HCEC 1CT (cell line): ENCODE measurements around the gene MRS2.
"Not testable (repeated sequence)": the region's sequence is repeated elsewhere in the genome, so short reads cannot be mapped to it uniquely, and the experiment has no call there.

ENCODE experiments used
- DNase-seq: peaks from one replicate; pipeline ENCODE4 v3.0.0-alpha.2; 2017

Gene MRS2

GRCh38 chr6:24391208-24391607 is 11.5 kb upstream of the MRS2 start:
- DNase-seq = no peak

DNA sequence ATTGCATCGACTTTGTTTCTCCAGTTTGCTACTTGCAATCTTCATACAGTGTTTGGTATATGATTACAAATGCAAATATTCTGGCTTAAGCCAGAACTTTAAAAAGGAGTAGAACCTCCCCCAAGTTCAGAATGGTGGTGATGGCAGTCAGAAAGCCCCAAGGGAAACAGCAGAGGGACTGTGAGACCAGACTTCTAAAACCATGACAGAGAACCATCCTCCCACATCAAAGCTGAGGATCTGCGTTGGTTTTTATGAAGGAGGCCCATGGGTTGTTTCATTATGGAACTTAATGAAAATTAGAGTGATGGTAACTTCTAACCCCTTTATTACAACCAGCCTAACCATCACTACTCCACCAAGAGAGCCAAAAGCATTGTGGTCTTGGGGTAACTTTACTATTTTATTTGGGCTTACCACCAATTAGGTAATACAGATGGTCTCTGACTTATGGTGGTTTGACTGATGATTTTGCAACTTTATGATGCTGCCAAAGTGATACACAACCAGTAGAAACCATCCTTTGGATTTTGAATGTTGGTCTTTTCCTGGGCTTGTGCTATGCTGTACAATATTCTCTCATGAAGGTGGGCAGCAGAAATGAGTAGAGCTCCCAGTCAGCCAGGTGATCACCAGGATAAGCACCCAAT is 10.9 kb upstream of the MRS2 start:
- no peak for DNase-seq

- no peak for DNase-seq
Observed at GRCh38 chr6:24394061-24394779, 8.5 kb upstream of the MRS2 start.

GRCh38 chr6:24394780-24395437 is 7.8 kb upstream of the MRS2 start:
- peak; percentile 94 for DNase-seq

DNA sequence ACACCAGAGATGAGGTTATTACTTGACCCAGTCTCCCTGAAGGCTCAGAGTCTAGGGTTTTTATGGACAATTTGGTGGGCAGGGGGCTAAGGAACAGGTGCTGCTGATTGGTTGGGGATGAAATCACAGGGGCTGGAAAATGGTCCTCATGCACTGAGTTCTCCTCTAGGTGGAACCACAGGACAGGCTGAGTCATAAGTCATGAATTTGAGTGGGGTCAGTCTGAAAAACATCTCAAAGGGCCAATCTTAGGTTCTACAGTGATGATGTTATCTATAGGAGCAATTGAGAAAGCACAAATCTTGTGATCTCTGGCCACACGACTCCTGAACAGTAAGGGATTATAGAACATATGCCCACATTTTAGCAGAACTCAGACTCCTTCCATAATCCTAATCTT is 5.9 kb upstream of the MRS2 start:
- no peak for DNase-seq

- DNase-seq = no peak
Observed at GRCh38 chr6:24397631-24398030, 5.1 kb upstream of the MRS2 start.

GRCh38 chr6:24400045-24401039 is 2.4 kb upstream of the MRS2 start:
- not testable (repeated sequence) for DNase-seq

- DNase-seq = no peak
Observed at GRCh38 chr6:24401458-24401857, 1.3 kb upstream of the MRS2 start.

DNA sequence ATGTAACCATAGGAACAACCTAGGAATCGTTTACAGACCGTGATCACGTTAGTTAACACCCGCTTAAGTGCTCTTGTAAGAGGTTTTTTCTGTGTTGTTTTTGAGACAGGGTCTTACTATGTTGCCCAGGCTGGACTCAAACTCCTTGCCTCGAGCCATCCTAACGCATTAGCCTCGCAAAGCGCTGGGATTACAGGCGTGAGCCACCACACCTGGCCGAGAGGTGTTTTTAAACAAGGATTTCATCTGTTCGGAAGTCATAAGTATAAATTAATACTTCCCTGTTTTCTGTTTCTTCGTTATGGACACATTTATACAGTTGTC is 727 bp downstream of the MRS2 start:
- peak; percentile 11 for DNase-seq

GRCh38 chr6:24405262-24405661 is 2.5 kb downstream of the MRS2 start:
- DNase-seq = no peak

DNA sequence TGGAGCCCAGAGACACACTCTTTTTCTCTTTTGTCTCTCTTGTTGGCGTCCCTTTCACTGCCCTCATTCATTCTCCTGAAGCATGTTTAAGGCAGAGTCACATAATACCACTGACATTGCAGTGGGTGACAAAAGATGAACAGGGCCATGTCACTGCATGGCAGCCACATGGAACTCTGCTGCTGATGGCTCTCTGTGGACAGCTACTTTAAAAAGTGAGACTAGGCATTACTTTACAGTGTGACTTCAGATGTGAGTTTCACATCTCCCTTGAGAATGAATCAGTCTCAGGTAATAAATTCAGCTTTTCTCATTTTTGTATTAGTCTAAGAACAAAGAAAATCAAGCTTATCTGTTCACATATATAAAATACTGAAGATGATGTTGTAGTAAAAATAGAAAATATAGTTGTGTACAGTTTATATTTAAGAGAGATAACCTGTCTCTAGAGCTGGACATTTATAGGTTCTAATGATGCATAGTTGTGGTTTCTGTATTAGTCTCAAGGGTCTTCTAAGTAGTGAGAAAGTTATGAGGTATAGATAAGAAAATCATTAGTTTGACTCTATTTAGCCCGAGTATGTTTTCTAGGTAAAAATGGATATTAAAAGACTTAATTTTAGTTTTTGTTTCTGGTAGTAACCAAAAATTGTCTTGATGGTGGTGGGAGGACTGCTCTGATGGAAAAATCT is 6.1 kb downstream of the MRS2 start:
- no peak for DNase-seq

GRCh38 chr6:24410622-24411021 is 7.9 kb downstream of the MRS2 start:
- DNase-seq = no peak

GRCh38 chr6:24412294-24412693 is 9.6 kb downstream of the MRS2 start:
- no peak for DNase-seq

DNA sequence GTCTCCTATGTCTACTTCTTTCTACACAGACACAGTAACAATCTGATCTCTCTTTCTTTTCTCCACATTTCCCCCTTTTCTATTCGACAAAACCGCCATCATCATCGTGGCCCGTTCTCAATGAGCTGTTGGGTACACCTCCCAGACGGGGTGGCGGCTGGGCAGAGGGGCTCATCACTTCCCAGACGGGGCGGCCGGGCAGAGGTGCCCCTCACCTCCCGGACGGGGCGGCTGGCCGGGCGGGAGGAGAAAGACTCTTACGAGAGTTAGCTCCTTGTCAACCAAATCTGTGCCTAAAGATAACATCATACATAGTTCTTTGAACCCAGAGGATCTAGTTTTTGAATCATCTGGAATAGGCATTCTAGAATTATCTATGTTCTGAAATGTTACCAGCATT is 11.8 kb downstream of the MRS2 start:
- DNase-seq = not testable (repeated sequence)

DNA sequence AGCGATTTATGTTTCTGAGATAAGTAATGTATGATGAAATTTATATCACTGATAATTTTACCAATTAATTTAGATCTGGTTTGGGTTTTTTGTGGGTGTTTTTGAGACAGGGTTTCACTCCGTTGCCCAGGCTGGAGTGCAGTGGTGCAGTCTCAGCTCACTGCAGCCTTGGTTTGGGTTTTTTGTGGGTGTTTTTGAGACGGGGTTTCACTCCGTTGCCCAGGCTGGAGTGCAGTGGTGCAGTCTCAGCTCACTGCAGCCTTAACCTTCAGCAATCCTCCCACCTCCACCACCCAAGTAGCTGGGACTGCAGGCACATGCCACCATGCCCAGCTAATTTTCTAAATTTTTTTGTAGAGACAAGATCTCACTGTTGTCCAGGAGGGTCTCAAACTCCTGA is 13.0 kb downstream of the MRS2 start:
- no peak for DNase-seq

DNA sequence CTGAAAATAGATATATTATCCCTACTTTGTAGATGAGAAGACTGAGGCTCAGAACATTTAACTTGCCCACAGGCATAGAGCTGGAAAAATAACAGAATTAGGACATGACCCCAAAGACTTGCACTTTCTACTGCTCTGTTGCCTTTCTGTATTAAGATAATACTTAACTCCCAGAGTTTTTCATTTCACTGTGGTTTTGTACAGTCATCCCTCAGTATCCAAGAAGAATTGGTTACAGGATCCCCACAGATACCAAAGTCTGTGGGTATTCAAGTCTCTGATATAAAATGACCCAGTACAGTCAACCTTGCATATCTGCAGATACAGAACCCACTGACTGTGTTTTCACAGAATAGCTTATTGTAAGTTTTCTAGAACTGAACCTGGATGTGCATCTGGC is 16.8 kb downstream of the MRS2 start:
- DNase-seq = no peak

DNA sequence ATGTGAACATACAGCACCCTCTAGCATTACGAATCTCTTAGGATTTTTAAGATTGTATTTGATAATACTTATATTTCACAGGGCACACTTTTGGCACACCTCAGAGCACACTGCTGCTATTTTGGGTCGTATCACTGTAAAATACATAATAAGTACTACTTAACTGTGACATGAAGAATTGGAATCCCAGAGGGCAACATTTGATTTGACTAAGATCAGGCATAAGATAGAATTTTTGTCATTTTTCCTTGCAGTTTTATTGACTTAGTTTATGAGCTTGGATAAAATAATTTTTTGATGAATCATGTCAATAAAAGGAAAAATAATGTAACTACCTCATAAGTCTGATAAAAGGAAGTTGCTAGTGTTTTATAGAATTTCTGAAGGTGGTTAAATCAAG is 22.4 kb downstream of the MRS2 start:
- DNase-seq = no peak

DNA sequence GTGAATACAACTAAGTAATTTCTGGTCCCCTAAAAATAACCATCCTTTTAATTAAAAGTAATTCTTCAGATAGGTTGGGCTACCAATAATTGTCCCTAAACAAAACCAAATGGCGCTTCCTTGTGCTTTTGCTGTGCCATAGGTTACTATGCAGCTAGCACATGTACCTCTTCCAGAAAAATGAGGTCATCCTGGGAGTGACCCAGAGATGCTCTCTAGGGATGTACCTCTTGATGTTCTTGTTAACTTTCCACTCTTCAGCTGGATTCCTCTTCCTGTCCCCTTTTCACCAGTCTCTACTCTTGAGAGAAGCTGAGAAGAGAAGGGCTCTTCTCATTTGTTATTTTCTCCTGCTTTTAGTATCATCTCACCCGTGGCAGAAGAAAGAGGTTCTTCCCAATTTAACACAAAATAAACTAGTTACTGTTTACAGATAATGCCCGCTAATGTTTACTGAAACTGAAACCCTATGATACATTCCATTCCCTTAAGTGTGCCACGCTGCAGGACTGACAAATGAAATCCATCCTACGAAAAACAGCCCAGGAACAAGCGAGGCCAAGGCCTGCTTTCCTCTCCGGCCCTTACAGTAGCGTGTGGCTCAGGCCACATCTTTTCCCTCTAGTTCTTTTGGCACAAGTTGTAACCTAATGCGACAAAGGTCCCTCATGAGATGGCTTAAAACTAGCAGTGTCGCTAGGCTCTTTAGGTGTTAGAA is 24.2 kb downstream of the MRS2 start:
- no peak for DNase-seq

DNA sequence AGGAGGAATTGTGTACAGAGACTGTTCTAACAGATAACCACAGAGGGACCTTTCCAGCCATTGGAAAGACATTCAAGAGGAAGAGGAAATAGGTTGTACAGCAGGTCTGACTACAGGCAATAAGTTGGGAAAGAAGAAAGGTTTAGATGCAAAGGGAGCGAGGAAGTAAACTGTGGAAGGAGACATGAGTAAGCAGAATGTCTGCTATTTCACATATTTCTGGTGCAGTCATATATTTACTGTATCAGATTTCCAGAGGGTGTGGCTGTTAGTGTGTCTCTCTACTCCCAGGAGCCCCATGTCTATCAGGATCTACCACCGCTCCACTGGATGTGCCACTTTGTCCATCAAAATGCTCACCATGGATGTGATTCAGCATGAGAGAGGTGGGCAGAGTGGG is 25.9 kb downstream of the MRS2 start:
- DNase-seq = peak; percentile 74

- no peak for DNase-seq
Observed at GRCh38 chr6:24429146-24429545, 26.4 kb downstream of the MRS2 start.

GRCh38 chr6:24430086-24430485 is 27.4 kb downstream of the MRS2 start:
- peak; percentile 70 for DNase-seq

- DNase-seq = peak; percentile 45
Observed at GRCh38 chr6:24431045-24431451, 28.3 kb downstream of the MRS2 start.
